Activated naive CD8-positive, alpha-beta T cell treated with anti-CD3 and anti-CD28 coated beads for 36 hours (primary cell): ENCODE data around the gene SLFN5. TPM values are rescaled to one million over a fixed set of nuclear protein-coding genes. Genes with fewer than 3 reads are reported as not detected.
"Not testable (repeated sequence)": the region's sequence is repeated elsewhere in the genome, so short reads cannot be mapped to it uniquely, and the experiment has no call there.

Experiments
- DNase-seq: peaks from one replicate; pipeline ENCODE4 v3.0.0; 2021
- H3K27ac Mint-ChIP-seq: one replicate; pipeline ENCODE4 v1.8.0; 2022; ENCODE audit warnings: mild to moderate bottlenecking, moderate library complexity, mixed read lengths
- H3K27me3 Mint-ChIP-seq: one replicate; pipeline ENCODE4 v1.8.0; 2022; ENCODE audit warnings: mild to moderate bottlenecking, mixed read lengths
- H3K36me3 Mint-ChIP-seq: one replicate; pipeline ENCODE4 v1.8.0; 2021; ENCODE audit warnings: mild to moderate bottlenecking, mixed read lengths
- H3K4me1 Mint-ChIP-seq: one replicate; pipeline ENCODE4 v1.8.0; 2021; ENCODE audit warnings: mixed read lengths
- H3K4me3 Mint-ChIP-seq: one replicate; pipeline ENCODE4 v1.8.0; 2022; ENCODE audit warnings: mild to moderate bottlenecking, moderate library complexity, mixed read lengths
- H3K9me3 Mint-ChIP-seq: one replicate; pipeline ENCODE4 v1.8.0; 2022; ENCODE audit warnings: mixed read lengths
- total RNA-seq, 2 experiments: library from RNA; stranded (reverse); gene quantifications; one replicate each; pipeline ENCODE4 v1.2.3, GENCODE V29; 2021

Gene SLFN5
- total RNA-seq, 2 experiments from 2014 or later = 33.9 to 37.9 TPM

- Mint-ChIP-seq H3K9me3 (peaks cover 11% of the 10 kb centered on the region), H3K36me3 (peaks cover under 1% of the 10 kb centered on the region), H3K27ac (no peak overlapping the region), H3K27me3 (no peaks in the 10 kb centered on the region), H3K4me1 (peaks cover 18% of the 10 kb centered on the region), H3K4me3 (no peak overlapping the region)
- DNase-seq = no peak
Observed at GRCh38 chr17:35293151-35293847, 50.4 kb downstream of the SLFN5 start.

- no peak overlapping the region for H3K27ac Mint-ChIP-seq
- no peak for DNase-seq
- H3K4me1 Mint-ChIP-seq = peaks cover 4% of the 10 kb centered on the region
- H3K4me3 Mint-ChIP-seq = no peak overlapping the region
- H3K27me3 Mint-ChIP-seq = no peaks in the 10 kb centered on the region
- H3K36me3 Mint-ChIP-seq = peaks cover 2% of the 10 kb centered on the region
- H3K9me3 Mint-ChIP-seq = no peaks in the 10 kb centered on the region
Observed at GRCh38 chr17:35294756-35295155, 51.9 kb downstream of the SLFN5 start.

GRCh38 chr17:35295686-35296085 lies 52.8 kb downstream of the SLFN5 start:
- Mint-ChIP-seq H3K27me3 (no peaks in the 10 kb centered on the region), H3K27ac (no peak overlapping the region), H3K36me3 (peaks cover 2% of the 10 kb centered on the region), H3K4me3 (no peak overlapping the region), H3K9me3 (peaks cover 1% of the 10 kb centered on the region), H3K4me1 (no peaks in the 10 kb centered on the region)
- DNase-seq = no peak

GRCh38 chr17:35297666-35298065 lies 54.8 kb downstream of the SLFN5 start:
- H3K4me3 Mint-ChIP-seq = no peak overlapping the region
- no peaks in the 10 kb centered on the region for H3K4me1 Mint-ChIP-seq
- no peak for DNase-seq
- peaks cover 8% of the 10 kb centered on the region for H3K9me3 Mint-ChIP-seq
- no peak overlapping the region for H3K27ac Mint-ChIP-seq
- peaks cover 6% of the 10 kb centered on the region for H3K36me3 Mint-ChIP-seq
- H3K27me3 Mint-ChIP-seq = no peaks in the 10 kb centered on the region

- Mint-ChIP-seq H3K4me3 (no peak overlapping the region), H3K9me3 (peaks cover 14% of the 10 kb centered on the region), H3K4me1 (no peaks in the 10 kb centered on the region), H3K36me3 (peaks cover 10% of the 10 kb centered on the region), H3K27ac (no peak overlapping the region), H3K27me3 (no peaks in the 10 kb centered on the region)
- DNase-seq = no peak
Observed at GRCh38 chr17:35298639-35299038, 55.8 kb downstream of the SLFN5 start.

GRCh38 chr17:35299135-35299534 lies 56.3 kb downstream of the SLFN5 start:
- H3K9me3 Mint-ChIP-seq = peaks cover 19% of the 10 kb centered on the region
- no peaks in the 10 kb centered on the region for H3K27me3 Mint-ChIP-seq
- peaks cover 11% of the 10 kb centered on the region for H3K36me3 Mint-ChIP-seq
- no peak for DNase-seq
- H3K27ac Mint-ChIP-seq = no peak overlapping the region
- H3K4me3 Mint-ChIP-seq = no peak overlapping the region
- no peaks in the 10 kb centered on the region for H3K4me1 Mint-ChIP-seq

- H3K36me3 Mint-ChIP-seq, H3K4me3 Mint-ChIP-seq, H3K27ac Mint-ChIP-seq, H3K9me3 Mint-ChIP-seq, H3K27me3 Mint-ChIP-seq, DNase-seq: not testable (repeated sequence)
- peaks cover 16% of the 10 kb centered on the region for H3K4me1 Mint-ChIP-seq
Observed at GRCh38 chr17:35309345-35309744, 66.5 kb downstream of the SLFN5 start.

- DNase-seq = no peak
- H3K36me3 Mint-ChIP-seq = no peaks in the 10 kb centered on the region
- H3K27me3 Mint-ChIP-seq = no peaks in the 10 kb centered on the region
- H3K27ac Mint-ChIP-seq = peak overlapping the region; percentile 54
- H3K4me3 Mint-ChIP-seq = no peak overlapping the region
- H3K9me3 Mint-ChIP-seq = peaks cover 4% of the 10 kb centered on the region
- peaks cover 24% of the 10 kb centered on the region for H3K4me1 Mint-ChIP-seq
Observed at GRCh38 chr17:35312346-35312745, 69.5 kb downstream of the SLFN5 start.

GRCh38 chr17:35312790-35313711 lies 70.2 kb downstream of the SLFN5 start:
- Mint-ChIP-seq H3K4me3 (peak overlapping the region; percentile 85), H3K27ac (peak overlapping the region; percentile 90), H3K4me1 (peaks cover 25% of the 10 kb centered on the region), H3K36me3 (no peaks in the 10 kb centered on the region), H3K9me3 (peaks cover 4% of the 10 kb centered on the region), H3K27me3 (no peaks in the 10 kb centered on the region)
- DNase-seq = peak; percentile 83

GRCh38 chr17:35313875-35314409 lies 71.1 kb downstream of the SLFN5 start:
- Mint-ChIP-seq H3K4me3 (peak overlapping the region; percentile 85), H3K9me3 (peaks cover 4% of the 10 kb centered on the region), H3K4me1 (peaks cover 25% of the 10 kb centered on the region), H3K36me3 (no peaks in the 10 kb centered on the region), H3K27ac (peak overlapping the region; percentile 90), H3K27me3 (no peaks in the 10 kb centered on the region)
- DNase-seq = peak; percentile 8

- Mint-ChIP-seq H3K4me1 (peaks cover 25% of the 10 kb centered on the region), H3K4me3 (peak overlapping the region; percentile 85), H3K36me3 (peaks cover 2% of the 10 kb centered on the region), H3K9me3 (no peaks in the 10 kb centered on the region), H3K27me3 (no peaks in the 10 kb centered on the region), H3K27ac (peak overlapping the region; percentile 90)
- no peak for DNase-seq
Observed at GRCh38 chr17:35314415-35315216, 71.7 kb downstream of the SLFN5 start.

- no peak overlapping the region for H3K27ac Mint-ChIP-seq
- H3K4me3 Mint-ChIP-seq = no peak overlapping the region
- H3K36me3 Mint-ChIP-seq = peaks cover 6% of the 10 kb centered on the region
Observed at GRCh38 chr17:35315283-35315682, 72.4 kb downstream of the SLFN5 start.

GRCh38 chr17:35315971-35316370 lies 73.1 kb downstream of the SLFN5 start:
- H3K4me1 Mint-ChIP-seq = peaks cover 25% of the 10 kb centered on the region

More at GRCh38 chr17:35315283-35315682, 72.4 kb downstream of the SLFN5 start:
- DNase-seq = no peak
- Mint-ChIP-seq H3K9me3 (no peaks in the 10 kb centered on the region), H3K4me1 (peaks cover 25% of the 10 kb centered on the region), H3K27me3 (no peaks in the 10 kb centered on the region)

GRCh38 chr17:35322749-35323148 lies 79.9 kb downstream of the SLFN5 start:
- no peak for DNase-seq
- no peak overlapping the region for H3K27ac Mint-ChIP-seq
- peaks cover 2% of the 10 kb centered on the region for H3K4me1 Mint-ChIP-seq
- H3K36me3 Mint-ChIP-seq = peaks cover 45% of the 10 kb centered on the region
- H3K27me3 Mint-ChIP-seq = no peaks in the 10 kb centered on the region
- peaks cover 6% of the 10 kb centered on the region for H3K9me3 Mint-ChIP-seq
- no peak overlapping the region for H3K4me3 Mint-ChIP-seq

More at GRCh38 chr17:35315971-35316370, 73.1 kb downstream of the SLFN5 start:
- no peak for DNase-seq
- H3K27me3 Mint-ChIP-seq = no peaks in the 10 kb centered on the region
- H3K36me3 Mint-ChIP-seq = peaks cover 6% of the 10 kb centered on the region
- H3K9me3 Mint-ChIP-seq = no peaks in the 10 kb centered on the region
- no peak overlapping the region for H3K4me3 Mint-ChIP-seq
- H3K27ac Mint-ChIP-seq = no peak overlapping the region
